Prostate gland (tissue), 2 donors: Measurements from ENCODE around the gene SMIM10. TPM values are rescaled to one million over a fixed set of nuclear protein-coding genes. Genes with fewer than 3 reads are reported as not detected.
"Not testable (repeated sequence)": the region's sequence is repeated elsewhere in the genome, so short reads cannot be mapped to it uniquely, and the experiment has no call there.

Experiments used
- DNase-seq: peaks from one replicate; pipeline ENCODE4 v3.0.0-alpha.2; 2019; ENCODE audit warnings: low spot score
- H3K27ac ChIP-seq, 2 donors: fragments of 200-600 bp; sonication (generic); 2 replicates each; pipeline ENCODE4 v1.5.1; 2017 to 2019
- H3K27me3 ChIP-seq: fragments of 200-600 bp; sonication (generic); replicated peaks from 2 replicates; pipeline ENCODE4 v1.5.1; 2019; ENCODE audit not compliant: insufficient read depth
- H3K36me3 ChIP-seq, 2 donors: fragments of 200-600 bp; sonication (generic); 1 replicate in 1 of 2; 2 replicates in 1 of 2; pipeline versions ENCODE4 v1.5.1 to v1.8.1; 2017 to 2019
- H3K4me1 ChIP-seq: fragments of 200-600 bp; sonication (generic); replicated peaks from 2 replicates; pipeline ENCODE4 v1.5.1; 2019
- H3K4me3 ChIP-seq, 2 donors: fragments of 200-600 bp; sonication (generic); 2 replicates each; pipeline ENCODE4 v1.5.1; 2017 to 2019
- H3K9me3 ChIP-seq: fragments of 200-600 bp; sonication (generic); 2 replicates; pipeline ENCODE4 v1.5.1; 2017
- POLR2AphosphoS5 ChIP-seq: sonication (generic); formaldehyde crosslinking; IDR thresholded peaks from one replicate; pipeline ENCODE4 v1.6.1; 2017; ENCODE audit warnings: antibody characterized with exemption
- WGBS: methylation state at CpG from one replicate; pipeline ENCODE4 v1.1.5; 2018; 5-methylcytosine and 5-hydroxymethylcytosine counted together
- intact Hi-C: fragments of 100-400 bp; cut with DNase I; formaldehyde crosslinking; loops from one replicate; pipeline ENCODE4 v1.14.2; 2022
- total RNA-seq, 2 donors: library from RNA; depleted of rRNA; stranded (reverse); fragments of >200 nt; gene quantifications; one replicate each; pipeline ENCODE4 v1.1.0, GENCODE V29; 2016

SMIM10 gene
- total RNA-seq, 2 donors from 2014 or later = 5.0 to 49.8 TPM

- H3K4me1 ChIP-seq, H3K36me3 ChIP-seq, intact Hi-C loops, H3K27ac ChIP-seq, H3K27me3 ChIP-seq, H3K4me3 ChIP-seq, DNase-seq, H3K9me3 ChIP-seq: not testable (repeated sequence)
- 31% methylated on average over 8 of the region's 9 CpGs for WGBS
- TF ChIP-seq POLR2AphosphoS5 = peak; percentile 25
Observed at GRCh38 chrX:135030207-135030963, 39.6 kb downstream of the SMIM10 start.

GRCh38 chrX:135041149-135042123 lies 50.6 kb downstream of the SMIM10 start:
- H3K9me3 ChIP-seq, H3K4me1 ChIP-seq, H3K27ac ChIP-seq, H3K27me3 ChIP-seq, H3K4me3 ChIP-seq, DNase-seq, H3K36me3 ChIP-seq, intact Hi-C loops: not testable (repeated sequence)
- WGBS = 78% methylated on average over 3 of the region's 3 CpGs

Other genes with a start within 250 kb of the SMIM10 start
- gene PABIR2, start 193.8 kb upstream of the SMIM10 start, total RNA-seq = 10 to 100 TPM; 21.0 to 83.7 TPM
- gene MOSPD1, start 75.7 kb upstream of the SMIM10 start, total RNA-seq = 10 to 100 TPM; 17.4 to 31.1 TPM
- gene RTL8B, start 31.6 kb downstream of the SMIM10 start, total RNA-seq = 10 to 100 TPM; 14.1 to 19.8 TPM
- 100 to 1,000 TPM in 1 of 2 donors, 10 to 100 TPM in 1; 92.4 to 147 TPM for gene RTL8C, start 41.4 kb downstream of the SMIM10 start, total RNA-seq
- 10 to 100 TPM; 44.9 to 55.3 TPM for gene RTL8A, start 61.1 kb downstream of the SMIM10 start, total RNA-seq
- 10 to 100 TPM in 1 of 2 donors, 1 to 10 TPM in 1; 3.6 to 18.5 TPM for gene SMIM10L2B, start 107.7 kb downstream of the SMIM10 start, total RNA-seq
- not detected for gene ETDB, start 129.5 kb downstream of the SMIM10 start, total RNA-seq
- 1 to 10 TPM in 1 of 2 donors, not detected in 1; 2.5 TPM for gene CT55, start 180.4 kb downstream of the SMIM10 start, total RNA-seq